Activated T-helper 1 cell treated with Interleukin-2 at 50 U/mL for 16 hours (primary cell): ENCODE data around the gene KRT74.

Source experiments
- DNase-seq: peaks from one replicate; pipeline ENCODE4 v3.0.0-alpha.2; 2020; ENCODE audit warnings: low read depth

The KRT74 gene

DNA sequence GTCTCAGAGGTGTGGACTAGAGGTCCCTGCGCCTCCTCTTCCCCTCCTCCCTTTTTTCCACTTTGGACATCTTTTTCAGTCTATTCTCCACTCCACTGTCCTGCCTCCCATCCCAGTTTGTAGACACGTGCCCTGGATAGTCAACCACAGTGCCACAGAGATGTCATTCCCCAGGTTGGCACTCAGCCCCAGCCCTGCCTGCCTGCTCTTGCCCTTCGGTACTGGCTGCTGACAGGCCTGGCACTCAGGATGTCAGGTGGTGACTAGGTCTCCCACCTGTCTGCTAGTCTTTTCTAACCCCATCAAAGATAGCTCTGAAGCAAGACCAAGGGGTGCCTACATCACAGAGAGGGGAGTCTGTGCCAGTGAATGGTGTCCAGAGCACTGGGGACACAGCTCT lies 36.5 kb downstream of the KRT74 start:
- no peak for DNase-seq

DNA sequence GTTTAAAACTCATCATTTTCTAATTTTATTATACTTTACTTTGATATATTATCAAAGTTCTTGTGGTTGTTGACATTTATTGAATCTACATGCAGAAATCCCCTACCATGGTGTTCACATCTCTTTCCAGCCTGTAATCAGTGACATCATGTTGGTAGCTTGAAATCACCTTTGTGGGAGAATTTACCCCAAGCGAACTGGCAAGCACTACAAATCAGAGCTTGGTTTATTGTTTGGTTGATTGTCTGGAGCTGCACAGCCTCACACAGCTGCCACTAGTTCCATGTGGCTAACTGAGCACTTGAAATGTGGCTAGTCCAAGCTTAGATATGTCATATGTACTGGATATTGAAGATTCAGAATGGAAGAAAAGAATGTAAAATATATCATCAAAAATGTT lies 38.1 kb downstream of the KRT74 start:
- no peak for DNase-seq

DNA sequence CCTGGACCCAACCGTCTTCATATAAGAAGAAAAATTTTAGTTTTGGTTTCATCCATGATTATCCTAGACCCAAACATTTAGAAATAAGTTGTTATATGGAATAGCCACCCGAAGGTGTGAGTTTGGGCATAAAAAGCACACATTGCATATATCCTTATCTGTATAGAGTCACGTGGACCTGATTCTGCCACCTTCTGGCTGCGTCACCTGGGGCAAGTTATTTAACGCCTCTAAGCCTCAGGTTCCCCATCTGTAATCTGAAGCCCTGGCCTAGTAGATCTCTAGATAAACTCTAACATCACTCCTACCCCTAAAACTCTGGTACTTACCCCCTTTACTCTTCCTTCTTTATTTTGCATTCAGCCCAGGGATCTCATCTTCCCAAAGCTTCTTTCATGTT lies 39.2 kb downstream of the KRT74 start:
- DNase-seq: no peak

DNA sequence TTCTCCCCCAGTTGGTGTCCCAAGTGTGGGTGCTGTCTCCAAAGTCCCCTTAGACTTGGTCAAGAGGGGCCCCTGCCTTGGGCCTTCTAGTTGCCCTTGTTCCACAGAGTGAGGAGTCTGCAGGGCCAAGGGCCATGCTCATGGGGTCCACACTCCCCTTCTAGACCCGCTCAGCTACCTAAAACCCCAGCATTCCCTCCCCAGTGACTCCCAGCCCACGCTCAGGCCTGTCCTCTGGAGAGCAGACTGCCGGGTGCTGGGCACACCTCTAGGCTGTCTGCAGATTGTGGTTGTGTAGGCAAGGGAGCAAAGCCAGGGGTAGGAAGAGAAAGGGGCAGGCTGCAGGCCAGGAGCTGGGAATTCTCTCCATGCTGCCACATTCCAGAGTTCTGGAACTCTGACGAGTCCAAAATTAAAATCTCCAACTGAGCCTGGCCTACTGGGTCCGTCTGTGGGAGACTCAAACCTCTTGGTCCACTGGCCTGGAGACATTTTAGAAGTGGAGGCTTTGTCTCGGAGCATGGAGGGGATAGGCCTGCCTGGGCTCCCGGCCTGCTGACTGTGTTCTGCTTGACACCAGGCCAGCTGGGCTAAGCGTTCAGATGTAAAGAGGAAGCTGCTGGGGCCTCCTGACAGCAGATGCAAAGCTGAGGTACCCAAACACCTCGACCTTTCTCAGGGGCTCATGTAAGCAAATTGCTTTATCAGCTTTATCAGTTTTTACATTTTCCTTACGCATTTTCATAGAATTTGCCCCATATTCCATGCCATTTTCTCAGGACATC lies 39.8 kb downstream of the KRT74 start:
- no peak for DNase-seq

DNA sequence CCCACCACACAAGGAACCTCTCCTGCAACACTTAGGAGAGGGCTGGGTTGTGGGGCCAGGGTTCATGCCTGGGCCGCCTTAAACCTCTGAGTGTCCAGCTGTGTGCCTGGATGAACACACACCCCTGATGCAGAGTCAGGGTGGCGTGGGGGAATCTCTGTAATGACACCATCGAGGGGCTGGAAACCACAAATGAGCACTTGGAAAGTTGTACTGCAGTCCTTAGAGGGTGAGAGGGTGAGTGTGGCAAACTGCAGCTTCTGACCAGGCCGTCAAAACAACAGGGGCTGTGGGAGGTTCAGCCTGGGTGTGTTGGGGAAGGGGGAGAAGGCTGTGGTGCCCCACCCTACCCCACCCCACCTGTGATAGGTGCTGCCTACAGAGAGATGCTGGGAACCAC lies 41.0 kb downstream of the KRT74 start:
- DNase-seq: no peak

DNA sequence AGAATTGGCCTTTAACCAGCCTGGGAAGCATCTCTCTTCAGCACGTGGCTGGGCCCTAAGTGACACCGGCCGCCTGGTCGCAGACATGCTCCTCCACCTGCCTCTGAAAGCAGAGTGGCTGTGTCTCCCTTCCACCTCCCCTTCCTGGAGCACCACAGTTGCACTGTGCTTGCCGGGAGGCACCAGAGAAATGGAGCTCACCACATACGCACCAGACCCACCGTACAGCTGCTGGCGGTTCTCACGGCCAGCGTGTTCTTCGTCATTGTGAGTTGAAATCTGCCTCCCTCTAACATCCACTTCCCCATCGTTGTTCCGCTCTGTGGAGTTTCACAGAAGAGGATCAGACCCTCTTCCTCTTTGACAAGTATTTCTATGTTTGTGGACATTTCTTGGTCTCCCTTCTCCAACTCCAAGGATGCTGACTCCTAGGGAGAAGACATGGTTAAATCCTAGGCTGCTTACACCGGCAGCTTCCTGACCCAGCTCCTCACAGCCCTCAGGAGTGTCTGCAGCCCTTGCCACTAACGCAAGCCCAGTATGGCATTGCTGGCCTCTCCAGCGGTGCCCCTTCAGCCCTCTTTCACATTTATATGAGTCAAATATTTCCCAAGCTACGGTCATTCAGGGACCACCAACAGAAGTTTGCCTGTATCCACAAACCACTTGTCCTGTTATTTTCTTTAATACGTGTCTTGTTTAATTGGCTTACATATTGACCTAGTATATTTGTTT lies 41.9 kb downstream of the KRT74 start:
- no peak for DNase-seq

DNA sequence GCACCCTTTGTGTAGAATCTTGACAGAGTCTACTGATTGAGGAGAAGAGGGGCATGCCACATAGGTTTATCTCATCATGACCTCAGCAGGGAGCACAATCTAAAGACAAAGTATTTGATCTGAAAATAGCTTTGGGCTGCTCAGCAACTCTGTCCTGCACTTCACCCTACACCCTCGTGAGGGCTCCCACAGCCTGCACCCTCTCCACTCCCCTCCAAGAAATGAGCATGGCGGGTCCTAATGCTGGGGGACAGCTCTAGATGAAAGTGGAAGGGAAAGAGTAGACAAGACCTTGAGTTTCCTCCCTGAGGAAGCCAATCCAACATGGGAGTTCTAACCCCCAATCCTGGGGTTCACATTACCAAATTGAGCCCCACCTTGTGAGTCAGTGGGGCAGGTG lies 42.7 kb downstream of the KRT74 start:
- no peak for DNase-seq

DNA sequence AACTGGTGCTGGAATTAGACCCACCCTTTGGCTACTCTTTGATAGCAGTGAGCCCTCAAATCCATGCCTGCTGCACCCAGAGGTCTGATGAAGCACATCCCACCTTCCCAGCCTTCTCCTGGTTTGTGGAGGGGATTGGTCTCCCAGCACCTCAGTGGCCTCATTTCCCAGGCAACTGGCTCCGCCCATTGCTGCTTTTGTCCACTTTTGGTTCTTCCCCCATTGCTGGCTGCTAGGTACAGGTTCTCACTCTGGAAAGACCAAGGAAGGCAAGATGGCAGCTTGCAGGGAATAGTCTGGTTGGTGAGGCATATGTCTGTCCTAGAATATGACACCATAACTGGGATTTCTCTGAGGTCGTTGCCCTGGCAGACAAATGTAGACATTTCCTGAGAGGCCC lies 43.3 kb downstream of the KRT74 start:
- no peak for DNase-seq

DNA sequence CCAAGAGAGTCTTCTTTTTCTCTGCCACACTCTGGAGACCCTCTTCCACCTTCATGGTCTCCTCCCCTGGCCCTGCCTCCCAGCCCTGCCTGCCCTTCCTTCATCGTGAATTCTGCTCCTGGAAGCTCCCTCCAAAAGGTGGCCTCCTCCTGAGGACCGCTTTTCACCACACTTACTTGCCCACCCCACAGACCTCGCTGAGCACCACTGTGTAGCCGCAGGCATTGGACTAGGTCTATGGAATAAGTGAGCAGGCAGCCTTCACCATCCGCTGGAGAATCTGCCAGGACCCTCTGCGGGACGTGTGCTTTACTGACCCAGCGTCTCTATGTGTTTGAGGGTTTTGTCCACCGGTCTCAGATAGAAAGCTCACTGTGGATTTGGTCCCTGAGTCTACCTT lies 43.8 kb downstream of the KRT74 start:
- DNase-seq: no peak

DNA sequence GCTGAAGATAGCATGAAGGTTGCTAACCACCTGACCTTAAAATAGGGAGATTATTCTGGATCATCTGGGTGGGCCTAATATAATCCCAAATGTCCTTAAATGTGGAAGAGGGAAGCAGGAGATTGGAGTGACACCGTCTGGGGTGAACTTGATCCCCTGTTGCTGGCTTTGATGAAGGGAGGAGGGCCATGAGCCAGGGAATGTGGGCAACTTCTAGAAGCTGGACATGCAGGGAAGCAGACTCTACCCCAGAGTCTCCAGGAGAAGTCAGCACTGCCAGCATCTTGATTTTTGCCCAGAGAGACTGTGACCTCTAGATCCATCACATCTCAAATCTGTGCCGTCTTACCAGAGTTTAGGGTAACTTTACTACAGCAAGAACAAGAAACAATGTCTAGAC lies 44.2 kb downstream of the KRT74 start:
- no peak for DNase-seq

DNA sequence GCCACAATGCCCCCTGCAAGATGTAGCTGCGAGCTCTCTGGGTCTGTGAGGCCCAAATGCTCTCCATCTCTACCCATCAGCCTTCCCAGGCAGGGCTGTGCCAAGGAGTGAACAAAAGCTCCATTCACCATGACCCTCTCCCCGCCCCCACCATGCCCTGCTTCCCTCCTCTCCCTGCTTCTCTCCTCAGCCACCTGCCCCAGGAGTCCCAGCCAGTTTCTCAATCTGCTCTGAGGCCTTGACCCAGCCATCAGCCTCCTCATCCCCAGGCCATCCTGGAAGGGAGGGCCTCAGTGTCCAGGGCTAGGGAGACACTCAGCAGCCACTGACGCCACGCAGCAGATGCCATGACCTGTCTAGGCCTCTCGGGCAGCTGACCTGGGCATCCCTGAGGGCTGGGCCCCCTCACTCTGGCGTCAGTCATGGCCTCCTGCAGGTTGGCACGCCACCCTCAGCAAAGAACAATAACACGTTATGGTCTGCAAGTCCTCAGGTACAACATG lies 45.0 kb downstream of the KRT74 start:
- no peak for DNase-seq

DNA sequence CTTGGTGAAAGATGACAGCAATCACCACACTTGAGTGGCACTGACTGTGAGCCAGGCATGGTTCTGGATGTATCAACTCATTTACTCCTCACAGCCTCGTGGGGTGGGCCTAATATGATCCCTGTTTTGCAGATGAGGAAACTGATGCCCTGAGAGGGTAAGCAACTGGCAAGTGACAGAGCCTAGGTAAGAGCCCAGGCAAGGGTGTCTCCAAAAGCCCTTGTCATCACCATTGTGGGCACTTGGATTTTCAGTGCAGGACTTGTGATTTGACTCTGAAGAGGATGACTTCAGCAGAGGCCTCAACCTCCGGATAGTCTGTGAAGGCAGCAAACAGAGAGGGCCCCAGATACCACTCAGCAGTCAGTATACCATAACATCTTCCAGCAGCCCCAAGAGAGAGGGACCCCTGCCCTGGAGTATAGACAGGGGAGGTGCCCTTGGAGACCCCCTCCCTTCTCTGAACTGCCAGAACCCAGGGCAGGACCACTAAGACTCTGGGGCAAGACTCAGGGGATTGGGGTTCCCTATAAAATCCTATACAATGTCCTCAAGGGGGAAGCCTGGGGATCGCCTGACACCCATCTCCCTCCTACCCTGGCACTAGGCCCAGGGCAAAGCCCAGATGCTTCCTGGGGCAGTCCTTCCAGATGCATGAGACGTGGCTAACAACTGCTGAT lies 46.4 kb downstream of the KRT74 start:
- DNase-seq: no peak

DNA sequence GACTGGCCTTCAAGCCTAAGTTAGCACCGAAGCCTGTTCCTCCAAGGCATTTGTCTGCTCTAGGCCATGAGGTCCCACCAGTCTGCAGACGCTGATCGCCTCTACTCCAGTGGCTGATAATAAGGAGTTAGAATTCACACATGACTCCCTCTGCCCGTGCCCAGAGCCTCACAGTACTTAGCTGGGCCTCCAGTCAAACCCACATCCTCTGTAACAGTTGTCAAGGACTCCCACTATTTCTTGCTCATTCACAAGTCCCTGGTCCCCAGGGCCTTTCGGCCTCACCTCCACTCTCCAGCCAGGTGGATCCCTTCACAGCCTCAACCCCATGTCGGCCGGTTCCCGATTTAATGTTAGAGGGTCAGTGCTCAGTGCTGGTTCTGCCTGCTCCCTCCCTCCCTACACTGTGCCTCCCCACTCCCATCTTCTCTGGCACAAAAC lies 47.1 kb downstream of the KRT74 start:
- DNase-seq: no peak

DNA sequence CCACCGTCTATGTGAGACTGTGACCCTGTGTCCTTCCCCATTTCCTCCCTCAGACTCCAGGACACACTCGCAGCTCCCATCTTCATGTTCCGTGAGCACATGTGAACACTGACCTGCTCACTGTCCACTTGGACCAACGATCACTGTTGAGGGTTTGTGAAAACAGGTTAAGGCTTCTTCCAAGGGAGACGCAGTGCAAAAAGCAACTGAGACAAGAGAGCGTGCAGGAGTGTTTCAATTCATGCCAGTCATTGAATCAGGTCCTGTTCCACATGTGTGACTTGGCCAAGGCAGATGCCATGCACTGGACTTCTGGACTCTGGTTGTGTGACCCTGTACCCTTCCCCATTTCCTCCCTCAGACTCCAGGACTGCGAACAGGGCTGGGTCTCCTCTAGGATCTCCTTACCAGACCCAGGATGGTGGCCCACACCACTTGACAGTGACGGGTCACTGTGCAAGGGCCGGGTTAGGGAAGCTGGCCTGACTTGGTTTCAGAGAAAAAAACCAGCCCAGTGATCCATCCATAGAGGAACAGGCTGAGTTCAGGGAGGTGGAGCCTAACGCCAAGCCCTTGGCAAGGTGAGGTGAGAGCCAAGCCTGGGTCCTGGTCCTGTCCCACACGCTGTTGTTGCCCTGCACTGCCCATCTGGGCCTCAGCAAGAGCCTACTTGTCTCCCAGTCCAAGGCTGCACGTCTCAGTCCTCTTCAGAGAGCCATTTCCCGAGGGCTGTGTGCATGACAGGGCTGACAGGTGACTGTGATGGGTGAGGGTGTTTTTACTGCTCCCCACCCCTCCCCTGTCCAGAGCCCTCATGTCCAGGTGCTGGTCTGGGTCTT lies 47.8 kb downstream of the KRT74 start:
- DNase-seq: no peak

DNA sequence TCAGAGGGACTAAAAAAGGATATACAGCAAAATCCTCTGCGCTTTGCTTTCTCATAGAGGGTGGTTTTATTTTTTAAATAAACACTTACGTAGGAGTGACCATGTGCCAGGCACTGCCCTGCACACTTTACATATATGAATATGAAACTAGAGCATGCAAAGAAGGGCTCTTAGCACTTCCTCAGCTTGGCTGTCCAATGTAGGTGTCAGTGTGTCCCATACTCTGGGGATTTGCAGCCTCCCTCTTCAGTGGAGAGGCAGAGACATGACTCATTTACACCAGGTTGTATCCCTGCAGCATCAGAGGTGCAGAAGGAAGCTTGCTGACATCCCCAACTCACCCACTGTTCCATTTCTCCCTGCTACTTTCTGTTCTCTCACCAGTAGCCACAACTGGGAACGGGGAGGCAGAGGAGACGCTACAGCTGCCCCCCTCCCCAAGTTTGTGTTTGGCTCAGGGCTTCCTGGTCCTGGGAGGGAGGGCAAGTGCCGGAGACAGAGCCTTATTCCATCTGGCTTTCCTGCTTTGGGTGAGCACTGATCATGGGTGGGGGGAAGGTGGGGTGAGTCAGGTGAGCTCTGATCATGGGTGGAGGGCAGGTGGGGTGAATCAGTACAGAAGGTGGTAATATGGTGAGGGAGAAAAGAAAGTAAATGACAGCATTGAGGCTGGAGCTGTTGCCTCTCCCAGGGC lies 48.6 kb downstream of the KRT74 start:
- no peak for DNase-seq

DNA sequence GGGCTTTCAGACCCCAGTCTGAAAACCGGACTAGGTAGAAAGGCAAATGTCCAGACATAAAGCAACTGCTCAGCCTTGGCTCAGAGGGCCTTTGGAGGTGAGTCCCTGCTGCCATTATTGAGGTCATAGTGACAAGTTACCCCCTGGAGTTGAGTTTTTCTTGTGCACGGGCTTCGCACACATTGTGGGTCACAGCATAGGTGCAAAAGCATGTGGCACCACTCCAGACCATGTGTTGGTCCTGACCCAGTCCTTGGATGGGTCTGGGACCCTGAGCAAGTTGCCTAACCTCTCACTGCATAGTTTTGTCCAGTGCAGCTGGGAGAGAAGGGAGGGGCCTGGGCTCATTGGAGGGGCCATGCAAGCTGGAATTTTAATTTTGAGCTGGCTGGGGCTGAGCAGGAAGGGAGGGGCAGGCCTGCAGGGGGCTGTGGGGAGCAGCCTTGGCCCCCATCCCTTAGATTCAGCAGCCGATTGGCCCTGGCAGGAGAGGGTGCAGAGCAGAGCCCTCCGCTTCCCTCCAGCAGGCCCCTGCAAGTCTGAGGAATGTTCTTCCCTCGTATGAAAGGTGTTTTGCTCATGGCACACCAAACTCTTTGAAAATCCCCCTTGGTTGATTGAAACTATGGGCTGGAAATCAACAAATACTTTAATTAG lies 49.3 kb downstream of the KRT74 start:
- DNase-seq: no peak

DNA sequence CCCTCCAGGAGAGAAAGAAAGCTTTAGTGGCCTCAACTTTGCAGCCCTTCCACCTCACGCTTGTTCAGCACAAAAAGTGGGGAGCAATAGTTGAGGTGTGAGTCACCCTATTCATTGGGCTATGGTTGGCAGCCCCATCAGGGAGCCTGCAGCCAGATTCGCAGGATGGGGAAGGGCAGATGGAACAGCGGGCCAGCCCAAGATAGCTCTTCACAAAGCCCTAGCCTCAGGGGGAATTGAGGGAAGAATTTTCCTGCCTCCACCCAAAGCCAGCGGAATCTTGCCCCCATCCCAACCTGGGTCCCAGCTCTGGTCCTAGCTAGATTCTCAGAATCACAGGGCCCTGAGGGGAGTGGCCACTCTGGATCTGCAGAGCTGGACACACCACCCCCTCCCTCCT lies 49.8 kb downstream of the KRT74 start:
- DNase-seq: no peak

DNA sequence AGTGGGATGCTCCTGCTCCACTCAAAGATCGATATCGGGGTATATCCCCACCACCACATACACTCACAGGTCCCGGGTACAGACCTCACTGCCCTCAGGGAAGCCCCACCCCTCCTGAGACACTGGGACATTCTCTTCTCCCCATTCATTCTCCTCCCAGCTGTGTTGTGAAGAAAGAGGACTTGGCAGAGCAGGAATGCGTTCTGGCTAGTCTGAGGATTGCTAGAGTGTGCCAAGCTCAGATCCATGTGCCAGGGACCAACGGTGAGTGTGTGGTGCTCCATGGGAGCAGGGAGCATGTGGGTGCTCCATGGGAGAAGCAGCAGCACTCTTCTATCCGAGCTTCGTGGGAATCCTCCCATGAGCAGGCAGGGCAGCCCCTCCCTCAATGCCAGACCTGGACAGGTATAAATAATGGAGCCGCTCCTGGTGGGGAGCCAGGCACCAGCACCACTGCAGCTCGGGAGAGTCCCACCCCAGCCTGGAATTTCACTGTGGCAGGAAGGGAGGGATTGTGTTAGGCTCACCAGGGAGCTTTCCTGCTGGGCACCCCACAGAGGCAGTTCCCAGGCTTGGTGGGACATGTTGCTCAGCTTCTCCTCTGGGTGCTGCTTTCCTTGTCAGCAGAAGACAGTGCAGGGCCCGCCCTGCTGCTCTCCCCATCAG lies 51.2 kb downstream of the KRT74 start:
- DNase-seq: no peak

DNA sequence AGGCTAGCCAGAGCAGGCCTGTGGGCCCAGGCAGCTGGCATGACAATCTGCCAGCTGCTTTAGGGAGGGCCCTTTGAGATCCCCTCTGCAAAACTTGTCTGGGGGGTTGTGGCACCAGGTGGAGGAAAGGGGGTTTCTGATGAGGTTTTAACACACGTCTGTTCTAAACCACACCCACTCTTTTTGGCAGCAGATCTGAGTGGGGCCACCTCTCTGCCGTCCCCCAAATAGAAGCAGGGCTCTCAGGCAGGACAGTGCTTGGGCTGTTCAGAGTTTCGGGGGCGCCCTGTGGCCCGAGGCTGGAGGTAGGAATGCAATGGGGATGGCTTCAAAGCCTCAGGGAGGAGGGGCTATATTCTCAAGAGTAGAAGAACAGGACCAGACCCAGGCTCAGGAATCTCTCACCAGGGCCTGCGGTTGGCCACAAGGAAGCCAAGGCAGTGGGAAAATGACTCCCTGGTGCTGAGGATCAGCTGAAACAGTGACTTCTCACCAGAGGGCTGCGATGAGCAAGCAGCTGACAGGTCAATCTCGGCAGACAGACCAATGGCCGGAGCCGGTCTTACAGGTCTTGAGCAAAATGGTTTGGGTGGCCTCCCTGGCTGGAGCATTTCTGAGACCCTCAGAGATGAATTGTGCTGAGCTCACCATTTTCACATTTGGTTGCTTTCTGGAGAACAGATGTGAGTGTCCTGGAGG lies 51.9 kb downstream of the KRT74 start:
- no peak for DNase-seq

DNA sequence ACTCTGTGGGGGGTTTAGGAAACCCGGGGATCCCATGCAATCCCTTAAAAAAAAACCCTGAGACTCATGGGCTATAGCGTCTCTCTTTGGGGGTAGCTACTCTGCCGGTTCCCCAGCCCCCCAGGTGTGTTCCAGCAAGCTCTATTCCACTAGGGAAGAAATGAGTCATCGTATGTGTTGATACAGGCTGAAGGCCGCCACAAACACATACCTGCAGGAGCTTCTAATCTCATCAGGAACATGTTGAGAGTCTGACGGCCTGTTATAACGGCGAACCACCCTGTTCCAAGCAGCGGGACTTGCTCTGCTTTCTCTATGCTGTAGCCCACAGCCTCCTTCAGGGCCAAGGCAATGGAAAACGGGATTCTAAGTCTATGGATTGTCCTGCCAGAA lies 52.5 kb downstream of the KRT74 start:
- DNase-seq: no peak
